OCI-LY1 (cell line): Measurements from ENCODE around the gene ERBB4.

Experiments used
- H2AFZ ChIP-seq: fragments of 200-600 bp; sonication (generic), shearing (Covaris generic); 2 replicates; pipeline ENCODE4 v1.6.0; 2014; ENCODE audit warnings: antibody characterized with exemption, mild to moderate bottlenecking, low read length
- H3F3A ChIP-seq: fragments of 200-600 bp; sonication (generic), shearing (Covaris generic); 2 replicates; pipeline ENCODE4 v1.6.0; 2014; ENCODE audit warnings: mild to moderate bottlenecking, antibody characterized with exemption, low read length, moderate library complexity; ENCODE audit not compliant: insufficient read depth
- H3K27ac ChIP-seq: fragments of 200-600 bp; sonication (generic); 2 replicates; pipeline ENCODE4 v1.5.1; 2014; ENCODE audit warnings: low read length, mixed run types, mild to moderate bottlenecking, low read depth; ENCODE audit not compliant: poor library complexity, severe bottlenecking
- H3K27me3 ChIP-seq: fragments of 200-600 bp; sonication (generic); 2 replicates; pipeline ENCODE4 v1.6.0; 2014; ENCODE audit warnings: antibody characterized with exemption, mild to moderate bottlenecking, low read length, moderate library complexity; ENCODE audit not compliant: insufficient read depth
- H3K36me3 ChIP-seq: fragments of 200-600 bp; sonication (generic); 2 replicates; pipeline ENCODE4 v1.6.1; 2014; ENCODE audit warnings: mild to moderate bottlenecking, antibody characterized with exemption, low read length, moderate library complexity, mixed read lengths; ENCODE audit not compliant: insufficient read depth
- H3K4me1 ChIP-seq: fragments of 200-600 bp; sonication (generic); 2 replicates; pipeline ENCODE4 v1.5.1; 2014; ENCODE audit warnings: mild to moderate bottlenecking, low read length, moderate library complexity; ENCODE audit not compliant: insufficient read depth, severe bottlenecking
- H3K4me2 ChIP-seq: fragments of 200-600 bp; sonication (generic), shearing (Covaris generic); 2 replicates; pipeline ENCODE4 v1.6.1; 2014; ENCODE audit warnings: low read length
- H3K4me3 ChIP-seq: fragments of 200-600 bp; sonication (generic); 2 replicates; pipeline ENCODE4 v1.5.1; 2014; ENCODE audit warnings: low read length, low read depth, mild to moderate bottlenecking, mixed read lengths; ENCODE audit not compliant: poor library complexity, severe bottlenecking
- H3K79me2 ChIP-seq: fragments of 200-600 bp; shearing (Covaris generic); 2 replicates; pipeline ENCODE4 v1.6.1; 2016; ENCODE audit warnings: mixed run types, low read length, mixed read lengths; ENCODE audit not compliant: insufficient read depth
- H3K9ac ChIP-seq: fragments of 200-600 bp; sonication (generic), shearing (Covaris generic); 2 replicates; pipeline ENCODE4 v1.6.1; 2014; ENCODE audit warnings: mild to moderate bottlenecking, low read length, mixed read lengths
- H3K9me2 ChIP-seq: fragments of 200-600 bp; sonication (generic), shearing (Covaris generic); 2 replicates; pipeline ENCODE4 v1.6.1; 2014; ENCODE audit warnings: low read depth, mild to moderate bottlenecking, low read length, mixed read lengths
- H3K9me3 ChIP-seq: fragments of 200-600 bp; shearing (Covaris generic); 2 replicates; pipeline ENCODE4 v1.6.1; 2014; ENCODE audit warnings: low read length, mixed read lengths
- H4K20me1 ChIP-seq: fragments of 200-600 bp; sonication (generic), shearing (Covaris generic); 2 replicates; pipeline ENCODE4 v1.6.0; 2016; ENCODE audit warnings: mild to moderate bottlenecking, low read length; ENCODE audit not compliant: insufficient read depth
- CTCF ChIP-seq: fragments of 200-600 bp; sonication (generic), shearing (Covaris generic); IDR thresholded peaks from 2 replicates; pipeline ENCODE4 v1.5.1; 2017; ENCODE audit warnings: mild to moderate bottlenecking, antibody characterized with exemption, low read length, moderate library complexity, mixed read lengths
- EZH2 ChIP-seq: fragments of 200-600 bp; sonication (generic), shearing (Covaris generic); IDR thresholded peaks from 2 replicates; pipeline ENCODE4 v1.8.0; 2017; ENCODE audit warnings: borderline replicate concordance, mixed run types, mild to moderate bottlenecking, antibody characterized with exemption, low read length, moderate library complexity, mixed read lengths

Gene ERBB4

GRCh38 chr2:211846714-211847113 is 691.9 kb downstream of the ERBB4 start:
- no peak for TF ChIP-seq CTCF
- no peak for TF ChIP-seq EZH2
- Histone ChIP-seq H3K27ac (no peak overlapping the region), H3K9me2 (no peaks in the 10 kb centered on the region), H3K36me3 (no peaks in the 10 kb centered on the region), H3K27me3 (no peaks in the 10 kb centered on the region), H3K4me2 (no peak overlapping the region), H4K20me1 (no peaks in the 10 kb centered on the region), H3K79me2 (no peaks in the 10 kb centered on the region), H3K9ac (no peak overlapping the region), H3K4me1 (peaks cover 9% of the 10 kb centered on the region), H3K4me3 (no peak overlapping the region), H3F3A (no peaks in the 10 kb centered on the region), H3K9me3 (no peaks in the 10 kb centered on the region), H2AFZ (no peak overlapping the region)

GRCh38 chr2:211846036-211846400 is 692.6 kb downstream of the ERBB4 start:
- Histone ChIP-seq H3K27ac (no peak overlapping the region), H3K4me1 (peaks cover 9% of the 10 kb centered on the region)

GRCh38 chr2:211845338-211846035 is 693.1 kb downstream of the ERBB4 start:
- Histone ChIP-seq H3K27ac (no peak overlapping the region), H3K79me2 (no peaks in the 10 kb centered on the region)

More at GRCh38 chr2:211846036-211846400, 692.6 kb downstream of the ERBB4 start:
- H3F3A ChIP-seq = no peaks in the 10 kb centered on the region
- H3K27me3 ChIP-seq = no peaks in the 10 kb centered on the region
- H2AFZ ChIP-seq = no peak overlapping the region
- H3K9me3 ChIP-seq = no peaks in the 10 kb centered on the region
- no peak overlapping the region for H3K9ac ChIP-seq
- TF ChIP-seq EZH2 (no peak), CTCF (no peak)
- H3K36me3 ChIP-seq = no peaks in the 10 kb centered on the region
- H3K4me3 ChIP-seq = no peak overlapping the region
- no peaks in the 10 kb centered on the region for H3K9me2 ChIP-seq
- no peak overlapping the region for H3K4me2 ChIP-seq
- no peaks in the 10 kb centered on the region for H4K20me1 ChIP-seq
- no peaks in the 10 kb centered on the region for H3K79me2 ChIP-seq

More at GRCh38 chr2:211845338-211846035, 693.1 kb downstream of the ERBB4 start:
- no peaks in the 10 kb centered on the region for H4K20me1 ChIP-seq
- no peaks in the 10 kb centered on the region for H3K9me2 ChIP-seq
- H3K4me3 ChIP-seq = no peak overlapping the region
- no peak overlapping the region for H2AFZ ChIP-seq
- H3K27me3 ChIP-seq = no peaks in the 10 kb centered on the region
- no peaks in the 10 kb centered on the region for H3K9me3 ChIP-seq
- peaks cover 9% of the 10 kb centered on the region for H3K4me1 ChIP-seq
- H3K36me3 ChIP-seq = no peaks in the 10 kb centered on the region
- TF ChIP-seq CTCF (no peak), EZH2 (no peak)
- H3K4me2 ChIP-seq = no peak overlapping the region
- no peaks in the 10 kb centered on the region for H3F3A ChIP-seq
- H3K9ac ChIP-seq = no peak overlapping the region
